Right ventricle myocardium superior (tissue), 1 donor: ENCODE measurements around the gene TRMT10A. TPM values are rescaled to one million over a fixed set of nuclear protein-coding genes. Genes with fewer than 3 reads are reported as not detected.
A peak's percentile ranks its signal among the peaks of the same experiment; 100 is the strongest.
"Not testable (repeated sequence)": the region's sequence is repeated elsewhere in the genome, so short reads cannot be mapped to it uniquely, and the experiment has no call there.

ENCODE experiments used
- ATAC-seq: fragments of 200-7000 bp; cut with Tn5 transposase; one replicate; pipeline ENCODE4 v1.9.1; 2020; ENCODE audit warnings: mild to moderate bottlenecking; ENCODE audit not compliant: poor library complexity
- DNase-seq: peaks from one replicate; pipeline ENCODE4 v3.0.0-alpha.2; 2020
- intact Hi-C: fragments of 100-400 bp; cut with DNase I; formaldehyde crosslinking; loops from one replicate; pipeline ENCODE4 v1.11.2; 2022
- total RNA-seq: library from RNA; stranded (reverse); fragmentation: NEBNext Ultra II Directional; extraction: Animal tissue kit (Norgen Biotek cat#: 25700); gene quantifications from one replicate; pipeline ENCODE4 v1.2.1, GENCODE V29; 2021
- donor health status: DM: no; HTN: yes; CAD: no; lungs with severe emphysema.

Gene TRMT10A
- total RNA-seq, 1 donor from 2014 or later, result 4.5 TPM

DNA sequence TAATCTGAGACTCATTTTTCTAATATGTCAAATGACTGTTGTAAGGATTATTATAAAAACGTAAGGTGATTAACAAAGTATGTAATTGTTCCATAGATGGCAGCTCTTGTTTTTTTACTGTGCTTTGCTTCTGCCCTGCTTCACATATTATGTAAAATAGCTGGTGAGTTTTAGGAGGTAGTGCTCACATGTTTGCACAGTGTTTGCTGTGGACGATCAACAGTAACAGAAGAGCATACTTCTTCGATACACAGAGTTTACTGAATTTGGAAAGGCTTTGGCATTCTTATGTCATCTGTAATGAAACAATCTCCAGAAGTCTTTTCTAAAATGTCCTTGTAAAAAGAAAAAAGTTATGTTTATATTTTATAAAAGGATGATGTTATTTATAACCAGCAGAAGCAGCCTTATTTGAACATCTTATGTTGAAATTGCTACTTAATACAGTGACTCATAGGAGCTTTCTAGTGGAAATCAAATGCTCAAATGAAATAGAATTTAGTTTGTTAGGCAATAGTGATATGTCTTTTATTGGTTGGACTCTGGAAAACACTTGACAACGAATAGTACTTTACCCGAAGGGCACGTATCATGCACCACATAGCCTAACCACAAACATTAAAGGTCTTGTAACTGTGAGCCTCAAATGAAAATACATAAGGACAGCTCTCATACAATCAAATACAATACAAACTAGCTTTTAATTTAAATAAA is 8.8 kb upstream of the TRMT10A start:
- no peak for DNase-seq
- intact Hi-C loops, result no loop called here
- ATAC-seq, result peak; percentile 60

- intact Hi-C loops, result no loop called here
- DNase-seq (no peak), ATAC-seq (no peak)
Measured at GRCh38 chr4:99571883-99572282, 8.0 kb upstream of the TRMT10A start.

DNA sequence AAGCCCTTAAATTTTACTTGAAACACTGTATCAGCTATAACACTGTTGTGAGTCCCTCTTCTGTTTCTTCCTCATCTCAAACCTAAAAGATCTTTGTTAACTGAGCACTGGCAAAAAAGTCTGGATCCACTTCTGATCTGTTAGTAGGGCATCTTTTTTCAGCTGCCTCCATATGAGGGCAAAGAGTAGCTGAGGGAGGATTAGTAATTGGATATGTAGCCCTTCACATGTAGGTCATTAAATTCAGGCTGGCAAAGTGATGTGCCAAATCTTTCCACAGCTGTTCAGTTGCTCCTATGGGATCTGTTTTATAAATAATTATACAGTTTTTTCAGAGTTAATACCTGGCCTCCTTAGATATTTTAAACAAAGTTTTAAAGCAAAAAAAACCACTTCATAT is 1.1 kb upstream of the TRMT10A start:
- no peak for ATAC-seq
- DNase-seq, result no peak
- intact Hi-C loops, result loop anchor here (5.0 kb wide), 2 partner anchors 322 to 382 kb away; partner anchors contain the start of gene DNAJB14

GRCh38 chr4:99552872-99553271 is 11.0 kb downstream of the TRMT10A start:
- DNase-seq (no peak), ATAC-seq (no peak)
- intact Hi-C loops, result loop anchor here (5.0 kb wide), 1 partner anchor 329 kb away; no protein-coding TSS in a partner anchor

- ATAC-seq (no peak), DNase-seq (no peak)
- intact Hi-C loops, result no loop called here
Measured at GRCh38 chr4:99540277-99540939, 23.4 kb downstream of the TRMT10A start.

- ATAC-seq (no peak), DNase-seq (no peak)
- intact Hi-C loops, result no loop called here
Measured at GRCh38 chr4:99537674-99538073, 26.2 kb downstream of the TRMT10A start.

- intact Hi-C loops, result no loop called here
- ATAC-seq (no peak), DNase-seq (no peak)
Measured at GRCh38 chr4:99536848-99537247, 27.0 kb downstream of the TRMT10A start.

DNA sequence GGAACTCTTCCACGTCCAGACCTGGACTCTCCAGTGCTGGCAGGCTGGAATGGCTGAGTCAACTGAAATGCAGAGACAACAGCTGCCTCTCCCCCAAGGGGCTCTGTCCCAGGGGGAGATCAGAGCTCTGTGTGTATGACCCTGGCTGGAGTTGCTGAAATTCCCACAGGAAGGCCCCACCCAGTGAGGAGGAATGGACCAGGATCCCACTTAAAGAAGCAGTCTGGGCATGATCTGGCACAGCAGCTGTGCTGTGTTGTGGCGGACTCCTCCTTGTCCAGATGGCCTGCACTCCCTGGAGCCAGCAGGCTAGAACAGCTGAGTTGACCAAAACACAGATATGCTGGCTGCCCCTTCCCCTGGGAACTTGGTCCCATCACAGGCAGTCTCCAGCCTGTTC is 27.6 kb downstream of the TRMT10A start:
- ATAC-seq (peak; percentile 48), DNase-seq (no peak)
- intact Hi-C loops, result no loop called here

DNA sequence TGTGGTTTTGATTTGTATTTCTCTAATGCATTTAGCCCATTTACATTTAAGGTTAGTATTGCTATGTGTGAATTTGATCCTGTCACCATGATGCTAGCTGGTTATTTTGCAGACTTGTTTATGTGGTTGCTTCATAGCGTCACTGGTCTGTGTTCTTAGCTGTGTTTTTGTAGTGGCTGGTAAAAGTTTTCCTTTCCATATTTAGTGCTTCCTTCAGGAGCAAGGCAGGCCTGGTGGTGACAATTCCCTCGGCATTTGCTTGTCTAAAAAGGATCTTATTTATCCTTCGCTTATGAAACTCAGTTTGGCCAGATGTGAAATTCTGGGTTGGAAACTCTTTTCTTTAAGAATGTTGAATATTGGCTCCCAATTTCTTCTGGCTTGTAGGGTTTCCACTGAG is 29.1 kb downstream of the TRMT10A start:
- intact Hi-C loops, DNase-seq, ATAC-seq: not testable (repeated sequence)

GRCh38 chr4:99529956-99530355 is 33.9 kb downstream of the TRMT10A start:
- no peak for DNase-seq
- intact Hi-C loops, result no loop called here
- no peak for ATAC-seq

DNA sequence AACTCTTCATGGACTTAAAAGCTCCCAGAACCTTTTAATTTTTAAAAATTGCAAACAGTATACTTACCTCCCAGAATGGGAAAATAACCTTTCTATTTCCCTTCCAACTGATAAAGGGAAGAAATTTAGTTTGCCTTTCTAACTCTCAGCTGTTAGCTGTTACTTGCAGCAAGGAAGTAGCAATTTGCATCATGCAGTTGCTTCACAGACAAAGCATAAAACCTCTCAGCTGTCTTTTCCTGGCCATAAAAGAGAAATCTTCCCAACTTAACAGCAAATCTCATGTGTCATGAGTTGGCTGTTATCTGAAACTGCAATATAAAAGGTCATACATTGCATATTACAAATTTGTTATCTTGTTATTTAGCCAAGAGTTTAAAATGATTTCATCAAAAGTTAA is 34.6 kb downstream of the TRMT10A start:
- ATAC-seq (peak; percentile 38), DNase-seq (no peak)
- intact Hi-C loops, result no loop called here

DNA sequence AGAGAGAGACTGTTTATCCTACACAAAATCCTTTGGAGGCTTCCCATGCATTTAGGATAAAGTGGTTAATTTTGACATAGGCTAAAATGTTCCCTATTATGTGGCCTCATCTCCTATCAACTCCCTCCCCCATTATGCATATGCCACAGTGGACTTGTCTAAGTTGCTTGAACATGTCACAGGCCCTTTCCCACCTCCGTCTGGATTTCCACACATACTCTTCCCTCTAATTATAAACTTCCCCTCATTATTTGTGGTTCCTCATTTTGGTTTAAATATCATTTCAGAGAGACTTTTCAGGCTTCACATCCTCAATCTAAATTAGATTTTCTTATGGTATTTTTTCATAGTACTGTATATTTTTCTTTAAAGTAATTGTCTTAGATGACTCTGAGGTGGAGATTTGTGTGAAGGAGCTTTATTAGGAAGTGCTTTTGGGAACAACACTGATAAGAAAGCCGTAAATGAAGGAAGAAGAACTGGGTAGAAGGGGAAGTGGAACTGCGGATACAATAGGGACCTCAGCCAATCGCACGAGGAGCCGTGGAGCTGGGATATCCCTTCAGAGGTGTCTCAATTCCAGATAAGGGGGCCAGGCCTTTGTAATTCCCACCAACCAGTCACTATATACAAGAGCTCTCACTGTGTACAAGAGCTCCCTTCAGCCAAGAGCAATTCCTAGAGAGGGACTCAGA is 45.1 kb downstream of the TRMT10A start:
- DNase-seq (no peak), ATAC-seq (no peak)
- intact Hi-C loops, result no loop called here

- ATAC-seq (no peak), DNase-seq (no peak)
- intact Hi-C loops, result no loop called here
Measured at GRCh38 chr4:99510721-99511120, 53.1 kb downstream of the TRMT10A start, which contains the start of gene C4orf17. TSS of gene C4orf17 (plus strand) at chr4:99511021. CDS start at chr4:99513082, 2,061 bp downstream.

DNA sequence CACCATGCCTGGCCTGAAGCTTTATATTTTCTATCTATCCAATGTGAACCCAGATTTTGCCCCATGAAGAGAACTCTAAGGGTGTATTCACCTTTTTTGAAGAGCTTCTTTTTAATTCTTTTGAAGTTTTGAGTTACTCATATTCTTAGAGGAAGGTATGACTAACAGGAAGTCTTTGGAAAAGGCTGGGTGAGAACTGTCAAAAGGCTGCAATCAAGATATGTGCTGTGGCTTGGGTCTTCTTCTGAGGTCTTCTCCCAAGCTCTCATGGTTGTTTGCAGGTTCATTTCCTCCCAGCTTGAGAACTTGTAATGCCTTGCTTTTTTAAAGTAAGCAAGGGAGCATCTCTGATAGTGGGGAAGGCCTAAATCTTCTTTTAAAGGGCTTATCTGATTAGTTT is 56.1 kb downstream of the TRMT10A start:
- intact Hi-C loops, result no loop called here
- no peak for DNase-seq
- no peak for ATAC-seq

DNA sequence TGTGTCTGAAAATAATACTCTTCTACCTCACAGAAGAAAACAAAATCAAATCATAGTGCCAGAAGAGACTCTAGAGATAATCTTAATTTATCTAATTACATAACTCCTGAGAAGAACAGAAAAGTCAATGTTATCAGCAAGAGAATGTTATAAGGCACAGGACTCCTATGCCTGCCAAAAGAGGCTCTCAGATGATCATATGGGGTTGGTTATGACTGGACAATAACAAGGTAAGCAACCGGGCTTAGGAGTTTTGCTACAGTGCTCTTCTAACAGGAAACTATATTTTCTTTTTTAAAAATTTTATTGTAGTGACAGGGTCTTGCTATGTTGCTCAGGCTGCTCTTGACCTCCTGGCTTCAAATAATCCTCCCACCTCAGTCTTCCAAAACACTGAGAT is 56.5 kb downstream of the TRMT10A start:
- no peak for DNase-seq
- intact Hi-C loops, result no loop called here
- no peak for ATAC-seq

- DNase-seq (no peak), ATAC-seq (no peak)
- intact Hi-C loops, result no loop called here
Measured at GRCh38 chr4:99506781-99507180, 57.1 kb downstream of the TRMT10A start.

DNA sequence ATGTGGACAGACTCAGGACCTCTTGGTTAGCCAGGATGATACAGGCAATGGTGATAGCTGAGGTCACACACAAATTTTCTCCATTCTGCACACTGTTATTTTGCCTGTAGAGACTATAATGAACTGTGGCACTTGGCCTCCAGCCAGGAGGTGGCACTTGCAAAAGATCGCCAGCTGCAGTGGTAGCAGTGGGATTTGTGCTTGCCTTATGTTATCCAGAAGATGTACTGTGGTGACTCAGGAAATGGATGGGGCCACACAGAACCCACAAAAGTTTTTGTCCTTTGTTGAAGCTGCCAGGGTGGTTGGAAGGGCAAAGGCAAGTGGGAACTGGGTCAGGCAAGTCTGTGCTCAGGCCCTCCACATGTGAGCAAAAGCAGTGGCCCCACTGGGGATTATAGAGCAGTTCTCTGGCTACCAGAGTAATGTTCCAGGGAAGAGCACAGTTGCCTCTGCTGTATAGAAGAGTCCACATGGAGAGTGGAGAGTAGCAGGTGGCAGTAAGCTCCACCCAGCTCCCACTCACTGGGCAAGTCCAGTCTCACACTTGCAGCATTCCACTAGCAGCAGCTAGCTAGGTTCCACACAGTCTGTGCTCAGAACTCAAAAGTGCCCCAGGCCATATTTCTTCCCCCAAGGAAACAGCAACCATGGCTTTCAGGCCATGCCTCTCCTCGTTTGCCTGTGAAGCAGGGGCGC is 58.9 kb downstream of the TRMT10A start:
- DNase-seq, result no peak
- ATAC-seq, result no peak
- intact Hi-C loops, result no loop called here
